GM23248 (cell line): ENCODE data around the gene TBC1D24.

ENCODE experiments used
- EZH2 ChIP-seq: fragments of 200-600 bp; sonication (generic); IDR thresholded peaks from 2 replicates; pipeline ENCODE4 v1.6.1; 2018; ENCODE audit warnings: antibody characterized with exemption, mild to moderate bottlenecking; ENCODE audit not compliant: insufficient read depth, poor library complexity, severe bottlenecking
- EZH2phosphoT487 ChIP-seq: fragments of 200-600 bp; sonication (generic); IDR thresholded peaks from 2 replicates; pipeline ENCODE4 v1.6.1; 2018; ENCODE audit warnings: antibody characterized with exemption, moderate library complexity, mild to moderate bottlenecking, low read depth; ENCODE audit not compliant: insufficient read depth

- TF ChIP-seq EZH2phosphoT487 (no peak), EZH2 (no peak)
Measured at GRCh38 chr16:2436110-2436509, 38.8 kb upstream of the TBC1D24 start.
